ENCODE results near the gene IQGAP3.

DNA sequence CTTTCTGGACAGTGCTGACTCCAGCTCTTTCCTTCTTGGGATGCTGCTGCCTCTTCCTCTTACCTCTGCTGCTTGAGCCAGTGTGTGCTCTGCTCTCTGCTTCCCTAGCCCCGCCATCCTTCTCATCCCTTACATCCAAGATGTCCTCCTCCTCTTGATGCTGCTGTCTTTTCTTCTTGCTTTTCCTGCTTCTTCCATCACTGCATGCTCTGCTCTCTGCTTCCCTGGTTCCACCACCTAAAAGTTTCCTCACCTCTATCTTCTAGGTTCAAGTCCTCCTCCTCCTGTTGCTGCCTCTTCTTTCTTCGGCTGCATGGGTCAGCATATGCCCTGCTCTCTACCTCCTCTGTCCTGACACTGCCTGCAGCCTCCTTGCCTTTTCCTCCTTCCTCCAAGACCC is 22.7 kb upstream of the IQGAP3 start:
- no peak for TF ChIP-seq POLR2A (IDR thresholded peaks at IDR 0.05)
- TF ChIP-seq, protein P1, sequence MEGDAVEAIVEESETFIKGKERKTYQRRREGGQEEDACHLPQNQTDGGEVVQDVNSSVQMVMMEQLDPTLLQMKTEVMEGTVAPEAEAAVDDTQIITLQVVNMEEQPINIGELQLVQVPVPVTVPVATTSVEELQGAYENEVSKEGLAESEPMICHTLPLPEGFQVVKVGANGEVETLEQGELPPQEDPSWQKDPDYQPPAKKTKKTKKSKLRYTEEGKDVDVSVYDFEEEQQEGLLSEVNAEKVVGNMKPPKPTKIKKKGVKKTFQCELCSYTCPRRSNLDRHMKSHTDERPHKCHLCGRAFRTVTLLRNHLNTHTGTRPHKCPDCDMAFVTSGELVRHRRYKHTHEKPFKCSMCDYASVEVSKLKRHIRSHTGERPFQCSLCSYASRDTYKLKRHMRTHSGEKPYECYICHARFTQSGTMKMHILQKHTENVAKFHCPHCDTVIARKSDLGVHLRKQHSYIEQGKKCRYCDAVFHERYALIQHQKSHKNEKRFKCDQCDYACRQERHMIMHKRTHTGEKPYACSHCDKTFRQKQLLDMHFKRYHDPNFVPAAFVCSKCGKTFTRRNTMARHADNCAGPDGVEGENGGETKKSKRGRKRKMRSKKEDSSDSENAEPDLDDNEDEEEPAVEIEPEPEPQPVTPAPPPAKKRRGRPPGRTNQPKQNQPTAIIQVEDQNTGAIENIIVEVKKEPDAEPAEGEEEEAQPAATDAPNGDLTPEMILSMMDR (IDR thresholded peaks at IDR 0.05), result no peak

Data from uterus (tissue), 2 donors.